Chondrocyte (in vitro differentiated cells): ENCODE measurements around the gene PRSS57. TPM values are rescaled to one million over a fixed set of nuclear protein-coding genes. Genes with fewer than 3 reads are reported as not detected.

Experiments used
- DNase-seq: peaks from one replicate; pipeline ENCODE4 v3.0.0; 2021; ENCODE audit warnings: mixed read lengths, low spot score
- H3K27ac Mint-ChIP-seq: one replicate; pipeline ENCODE4 v1.8.0; 2021; ENCODE audit warnings: mild to moderate bottlenecking, moderate library complexity, mixed read lengths; ENCODE audit not compliant: unreplicated experiment
- H3K27me3 Mint-ChIP-seq: 2 replicates; pipeline ENCODE4 v1.8.0; 2021; ENCODE audit warnings: low read depth, mixed read lengths
- H3K36me3 Mint-ChIP-seq: 2 replicates; pipeline ENCODE4 v1.8.0; 2021; ENCODE audit warnings: low read depth, mixed read lengths
- H3K4me1 Mint-ChIP-seq: 2 replicates; pipeline ENCODE4 v1.8.0; 2021; ENCODE audit warnings: low read depth, mild to moderate bottlenecking, mixed read lengths
- H3K4me3 Mint-ChIP-seq: one replicate; pipeline ENCODE4 v1.8.0; 2021; ENCODE audit warnings: mild to moderate bottlenecking, moderate library complexity, mixed read lengths; ENCODE audit not compliant: unreplicated experiment
- H3K9me3 Mint-ChIP-seq: 2 replicates; pipeline ENCODE4 v1.8.0; 2021; ENCODE audit warnings: low read depth, mixed read lengths
- CTCF ChIP-seq: fragments of 200-600 bp; sonication (generic); IDR thresholded peaks from 2 replicates; pipeline ENCODE4 v1.5.0; 2021; ENCODE audit warnings: antibody characterized with exemption, mild to moderate bottlenecking, moderate library complexity
- total RNA-seq: library from RNA; stranded (reverse); gene quantifications from 3 replicates; pipeline ENCODE4 v1.2.1, GENCODE V29; 2021

Gene PRSS57
- total RNA-seq, 1 donor from 2014 or later = not detected

- Mint-ChIP-seq H3K4me3 (no peak overlapping the region), H3K4me1 (no peaks in the 10 kb centered on the region), H3K36me3 (no peaks in the 10 kb centered on the region), H3K27me3 (no peaks in the 10 kb centered on the region), H3K27ac (no peak overlapping the region), H3K9me3 (no peaks in the 10 kb centered on the region)
- DNase-seq = no peak
- no peak for TF ChIP-seq CTCF
These were observed 536 bp downstream of the PRSS57 start for GRCh38 chr19:694481-695351.

- no peak for TF ChIP-seq CTCF
- Mint-ChIP-seq H3K36me3 (no peaks in the 10 kb centered on the region), H3K4me3 (no peak overlapping the region), H3K27ac (no peak overlapping the region), H3K4me1 (no peaks in the 10 kb centered on the region), H3K9me3 (no peaks in the 10 kb centered on the region), H3K27me3 (no peaks in the 10 kb centered on the region)
- DNase-seq = no peak
These were observed 5.0 kb downstream of the PRSS57 start for GRCh38 chr19:690203-690602.

DNA sequence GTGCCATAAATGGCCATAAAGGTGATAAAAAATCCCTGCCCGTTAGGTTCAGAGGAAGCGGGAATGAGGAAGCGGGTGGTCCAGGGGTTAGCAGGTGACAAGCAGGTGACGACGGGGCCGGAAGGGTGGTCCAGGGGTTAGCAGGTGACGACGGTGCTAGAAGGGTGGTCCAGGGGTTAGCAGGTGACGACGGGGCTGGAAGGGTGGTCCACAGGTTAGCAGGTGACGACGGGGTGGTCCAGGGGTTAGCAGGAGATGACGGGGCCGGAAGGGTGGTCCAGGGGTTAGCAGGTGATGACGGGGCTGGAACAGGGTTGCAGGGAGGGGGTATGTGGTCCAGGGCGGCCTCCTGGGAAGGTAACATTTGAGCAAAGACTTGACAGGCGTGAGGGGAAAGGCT is 6.3 kb downstream of the PRSS57 start:
- TF ChIP-seq CTCF = no peak
- Mint-ChIP-seq H3K4me3 (no peak overlapping the region), H3K4me1 (no peaks in the 10 kb centered on the region), H3K27me3 (no peaks in the 10 kb centered on the region), H3K9me3 (no peaks in the 10 kb centered on the region), H3K27ac (no peak overlapping the region), H3K36me3 (no peaks in the 10 kb centered on the region)
- no peak for DNase-seq

DNA sequence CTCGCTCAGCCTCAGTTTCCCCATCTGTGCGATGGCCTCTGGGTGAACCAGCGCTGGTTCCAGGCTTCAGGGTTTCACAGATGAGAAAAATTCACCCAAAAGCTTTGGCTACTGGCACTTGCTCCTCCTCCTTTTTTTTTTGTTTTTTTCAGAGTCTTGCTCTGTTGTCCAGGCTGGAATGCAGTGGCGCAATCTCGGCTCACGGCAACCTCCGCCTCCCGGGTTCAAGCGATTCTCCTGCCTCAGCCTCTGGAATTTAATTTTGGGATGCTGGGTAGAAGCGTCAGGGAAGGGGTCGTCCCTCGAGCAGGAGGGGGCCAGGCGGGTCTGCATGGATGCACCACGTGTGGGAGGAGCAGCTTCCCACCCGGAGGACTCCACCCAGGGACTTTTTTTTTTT is 7.0 kb downstream of the PRSS57 start:
- Mint-ChIP-seq H3K4me3 (no peak overlapping the region), H3K27me3 (no peaks in the 10 kb centered on the region), H3K36me3 (no peaks in the 10 kb centered on the region), H3K27ac (no peak overlapping the region), H3K9me3 (no peaks in the 10 kb centered on the region), H3K4me1 (no peaks in the 10 kb centered on the region)
- DNase-seq = no peak
- no peak for TF ChIP-seq CTCF

DNA sequence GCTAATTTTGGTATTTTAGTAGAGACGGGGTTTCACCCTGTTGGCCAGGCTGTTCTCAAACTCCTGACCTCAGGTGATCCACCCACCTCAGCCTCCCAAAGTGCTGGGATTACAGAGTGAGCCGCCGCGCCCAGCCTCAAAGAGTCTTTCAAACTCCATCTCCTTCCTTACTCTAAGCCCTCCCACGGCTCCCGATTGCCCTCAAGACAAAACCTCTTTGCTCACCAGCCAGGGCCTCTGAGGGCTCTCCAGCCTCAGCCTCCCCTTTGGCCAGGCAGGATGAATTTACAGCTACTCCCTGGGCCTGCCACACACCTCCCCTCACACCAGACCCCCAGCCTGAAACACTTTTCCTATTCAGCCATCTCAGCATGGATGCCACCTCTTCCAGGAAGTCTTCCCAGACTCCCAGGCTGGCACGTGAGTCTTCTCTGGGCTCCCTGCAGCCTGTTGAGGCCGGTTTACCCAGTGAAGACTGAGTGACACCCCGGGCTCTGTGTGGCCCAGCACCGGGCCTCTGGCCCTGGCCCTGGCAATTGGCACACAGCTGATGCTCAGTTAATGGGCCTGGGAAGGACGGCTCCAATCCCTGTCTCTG is 7.6 kb downstream of the PRSS57 start:
- TF ChIP-seq CTCF = no peak
- Mint-ChIP-seq H3K4me1 (no peaks in the 10 kb centered on the region), H3K27ac (no peak overlapping the region), H3K27me3 (no peaks in the 10 kb centered on the region), H3K9me3 (no peaks in the 10 kb centered on the region), H3K4me3 (no peak overlapping the region), H3K36me3 (peaks cover 2% of the 10 kb centered on the region)
- DNase-seq = no peak
